Hair follicle dermal papilla cell (primary cell): Measurements from ENCODE around the gene GBP4. TPM values are rescaled to one million over a fixed set of nuclear protein-coding genes. Genes with fewer than 3 reads are reported as not detected.

ENCODE experiments used
- total RNA-seq: library from RNA; depleted of rRNA; stranded (reverse); fragments of >200 nt; gene quantifications from 2 replicates; pipeline ENCODE4 v1.2.3, GENCODE V29; 2012

The GBP4 gene
- total RNA-seq, result 0.97 and 1.3 TPM in 2 replicates

GRCh38 chr1:89198491-89199072 is at the start of gene GBP4:
Gene GBP4, minus strand, starts transcription at chr1:89198942. Its CDS starts 108 bp downstream, at chr1:89198834.

GRCh38 chr1:89175601-89176256 is 23.0 kb downstream of the GBP4 start, which contains the start of gene GBP7:
Gene GBP7, minus strand, starts transcription at chr1:89176003. Its CDS starts 4,068 bp downstream, at chr1:89171935.

Other genes with a start within 250 kb of the GBP4 start
- gene KYAT3, start 206.3 kb downstream of the GBP4 start, total RNA-seq, result 19.4 and 28.6 TPM in 2 replicates
- 13.6 and 17.0 TPM in 2 replicates for gene RBMXL1, start 206.3 kb downstream of the GBP4 start, total RNA-seq
- 36.8 and 50.5 TPM in 2 replicates for gene GBP3, start 176.1 kb downstream of the GBP4 start, total RNA-seq
- gene GBP1, start 133.7 kb downstream of the GBP4 start, total RNA-seq, result 105 and 107 TPM in 2 replicates
- 29.0 and 38.9 TPM in 2 replicates for gene GBP2, start 72.8 kb downstream of the GBP4 start, total RNA-seq
- gene GBP7, start 22.9 kb downstream of the GBP4 start, total RNA-seq, result not detected in 2 replicates
- gene GBP5, start 73.9 kb upstream of the GBP4 start, total RNA-seq, result 1.7 and 3.2 TPM in 2 replicates
- 0.16 TPM in 1 of 2 replicates, not detected in the other for gene GBP6, start 165.1 kb upstream of the GBP4 start, total RNA-seq